ENCODE data around the gene PDXDC1.
"Not testable (repeated sequence)": the region's sequence is repeated elsewhere in the genome, so short reads cannot be mapped to it uniquely, and the experiment has no call there.

PDXDC1 gene

GRCh38 chr16:14974656-14975417 lies at the start of gene PDXDC1:
Gene PDXDC1, plus strand, starts transcription at chr16:14975026. Its CDS starts 174 bp downstream, at chr16:14975200.
- in situ Hi-C loops (cut with MboI; ENCODE audit: low sequenced_read_pairs) = not testable (repeated sequence)

GRCh38 chr16:14928064-14928714 lies 46.6 kb upstream of the PDXDC1 start:
- in situ Hi-C loops (cut with MboI; ENCODE audit: low sequenced_read_pairs) = not testable (repeated sequence)

GRCh38 chr16:14929176-14929575 lies 45.6 kb upstream of the PDXDC1 start:
- in situ Hi-C loops (cut with MboI; ENCODE audit: low sequenced_read_pairs) = not testable (repeated sequence)

GRCh38 chr16:14930246-14930645 lies 44.6 kb upstream of the PDXDC1 start:
- in situ Hi-C loops (cut with MboI; ENCODE audit: low sequenced_read_pairs) = not testable (repeated sequence)

GRCh38 chr16:14930971-14931370 lies 43.9 kb upstream of the PDXDC1 start:
- in situ Hi-C loops (cut with MboI; ENCODE audit: low sequenced_read_pairs) = not testable (repeated sequence)

GRCh38 chr16:14932581-14933375 lies 42.0 kb upstream of the PDXDC1 start:
- in situ Hi-C loops (cut with MboI; ENCODE audit: low sequenced_read_pairs) = not testable (repeated sequence)

- in situ Hi-C loops (cut with MboI; ENCODE audit: low sequenced_read_pairs) = not testable (repeated sequence)
Measured at GRCh38 chr16:14937143-14937542, 37.7 kb upstream of the PDXDC1 start, which contains the start of gene NPIPA1. Gene NPIPA1, plus strand, starts transcription at chr16:14937443. Its CDS starts 0 bp downstream, at chr16:14937443.

- in situ Hi-C loops (cut with MboI; ENCODE audit: low sequenced_read_pairs) = not testable (repeated sequence)
Measured at GRCh38 chr16:14937994-14938393, 36.8 kb upstream of the PDXDC1 start.

- in situ Hi-C loops (cut with MboI; ENCODE audit: low sequenced_read_pairs) = not testable (repeated sequence)
Measured at GRCh38 chr16:14942686-14943085, 32.1 kb upstream of the PDXDC1 start.

GRCh38 chr16:14955546-14956231 lies 19.1 kb upstream of the PDXDC1 start:
- in situ Hi-C loops (cut with MboI; ENCODE audit: low sequenced_read_pairs) = no loop called here

- in situ Hi-C loops (cut with MboI; ENCODE audit: low sequenced_read_pairs) = no loop called here
Measured at GRCh38 chr16:14957576-14958322, 17.1 kb upstream of the PDXDC1 start.

GRCh38 chr16:14958323-14958600 lies 16.6 kb upstream of the PDXDC1 start:
- in situ Hi-C loops (cut with MboI; ENCODE audit: low sequenced_read_pairs) = no loop called here

GRCh38 chr16:14958970-14959369 lies 15.9 kb upstream of the PDXDC1 start:
- in situ Hi-C loops (cut with MboI; ENCODE audit: low sequenced_read_pairs) = no loop called here

- in situ Hi-C loops (cut with MboI; ENCODE audit: low sequenced_read_pairs) = no loop called here
Measured at GRCh38 chr16:14961405-14962186, 13.2 kb upstream of the PDXDC1 start.

- in situ Hi-C loops (cut with MboI; ENCODE audit: low sequenced_read_pairs) = no loop called here
Measured at GRCh38 chr16:14963281-14964173, 11.3 kb upstream of the PDXDC1 start.

- in situ Hi-C loops (cut with MboI; ENCODE audit: low sequenced_read_pairs) = no loop called here
Measured at GRCh38 chr16:14965328-14965727, 9.5 kb upstream of the PDXDC1 start.

- in situ Hi-C loops (cut with MboI; ENCODE audit: low sequenced_read_pairs) = not testable (repeated sequence)
Measured at GRCh38 chr16:14969795-14970194, 5.0 kb upstream of the PDXDC1 start.

- in situ Hi-C loops (cut with MboI; ENCODE audit: low sequenced_read_pairs) = not testable (repeated sequence)
Measured at GRCh38 chr16:14971621-14972228, 3.1 kb upstream of the PDXDC1 start.
